ENCODE measurements around the gene ANAPC16.
A peak's percentile ranks its signal among the peaks of the same experiment; 100 is the strongest.
"Not testable (repeated sequence)": the region's sequence is repeated elsewhere in the genome, so short reads cannot be mapped to it uniquely, and the experiment has no call there.

The ANAPC16 gene

GRCh38 chr10:72211832-72212231 lies 4.0 kb upstream of the ANAPC16 start:
- not testable (repeated sequence) for DNase-seq (ENCODE audit: low spot score)

GRCh38 chr10:72218325-72218724 lies 2.5 kb downstream of the ANAPC16 start:
- no peak for DNase-seq (ENCODE audit: low spot score)

- no peak for DNase-seq (ENCODE audit: low spot score)
Measured at GRCh38 chr10:72218726-72219125, 2.9 kb downstream of the ANAPC16 start.

- DNase-seq (ENCODE audit: low spot score), result no peak
Measured at GRCh38 chr10:72219235-72219814, 3.5 kb downstream of the ANAPC16 start.

- no peak for DNase-seq (ENCODE audit: low spot score)
Measured at GRCh38 chr10:72220637-72221036, 4.8 kb downstream of the ANAPC16 start.

- DNase-seq (ENCODE audit: low spot score), result no peak
Measured at GRCh38 chr10:72221278-72221677, 5.5 kb downstream of the ANAPC16 start.

- no peak for DNase-seq (ENCODE audit: low spot score)
Measured at GRCh38 chr10:72223743-72224101, 7.9 kb downstream of the ANAPC16 start.

- DNase-seq (ENCODE audit: low spot score), result not testable (repeated sequence)
Measured at GRCh38 chr10:72224191-72224590, 8.4 kb downstream of the ANAPC16 start.

GRCh38 chr10:72226418-72227027 lies 10.7 kb downstream of the ANAPC16 start:
- DNase-seq (ENCODE audit: low spot score), result no peak

GRCh38 chr10:72227826-72228225 lies 12.0 kb downstream of the ANAPC16 start:
- DNase-seq (ENCODE audit: low spot score), result no peak

GRCh38 chr10:72228318-72228751 lies 12.5 kb downstream of the ANAPC16 start:
- no peak for DNase-seq (ENCODE audit: low spot score)

GRCh38 chr10:72229261-72230251 lies 13.7 kb downstream of the ANAPC16 start:
- DNase-seq (ENCODE audit: low spot score), result no peak

GRCh38 chr10:72233621-72234020 lies 17.8 kb downstream of the ANAPC16 start:
- DNase-seq (ENCODE audit: low spot score), result no peak

GRCh38 chr10:72234560-72235095 lies 18.8 kb downstream of the ANAPC16 start:
- DNase-seq (ENCODE audit: low spot score), result no peak

- DNase-seq (ENCODE audit: low spot score), result no peak
Measured at GRCh38 chr10:72235544-72236279, 19.9 kb downstream of the ANAPC16 start.

GRCh38 chr10:72238392-72239175 lies 22.8 kb downstream of the ANAPC16 start:
- DNase-seq (ENCODE audit: low spot score), result no peak

GRCh38 chr10:72239409-72239808 lies 23.6 kb downstream of the ANAPC16 start:
- no peak for DNase-seq (ENCODE audit: low spot score)

GRCh38 chr10:72240371-72240770 lies 24.6 kb downstream of the ANAPC16 start:
- DNase-seq (ENCODE audit: low spot score), result no peak

- no peak for DNase-seq (ENCODE audit: low spot score)
Measured at GRCh38 chr10:72241691-72242252, 26.0 kb downstream of the ANAPC16 start.

- peak; percentile 80 for DNase-seq (ENCODE audit: low spot score)
Measured at GRCh38 chr10:72242675-72243074, 26.9 kb downstream of the ANAPC16 start.
